Head of caudate nucleus (tissue), 42 donors: ENCODE results near the gene DAND5.

ENCODE experiments used
- DNase-seq, 42 donors: peaks; one replicate each; pipeline versions ENCODE4 v3.0.0 to v3.0.0-alpha.2; 2020 to 2021; ENCODE audit warnings: mixed read lengths in 7 of 42
- intact Hi-C: fragments of 100-400 bp; cut with DNase I; formaldehyde crosslinking; loops from one replicate; pipeline ENCODE4 v1.15.0; 2022

The DAND5 gene

GRCh38 chr19:13001502-13002165 is 32.3 kb downstream of the DAND5 start:
- intact Hi-C loops: no loop called here
- peak; percentile 64 to 92 (median 82) for DNase-seq

DNA sequence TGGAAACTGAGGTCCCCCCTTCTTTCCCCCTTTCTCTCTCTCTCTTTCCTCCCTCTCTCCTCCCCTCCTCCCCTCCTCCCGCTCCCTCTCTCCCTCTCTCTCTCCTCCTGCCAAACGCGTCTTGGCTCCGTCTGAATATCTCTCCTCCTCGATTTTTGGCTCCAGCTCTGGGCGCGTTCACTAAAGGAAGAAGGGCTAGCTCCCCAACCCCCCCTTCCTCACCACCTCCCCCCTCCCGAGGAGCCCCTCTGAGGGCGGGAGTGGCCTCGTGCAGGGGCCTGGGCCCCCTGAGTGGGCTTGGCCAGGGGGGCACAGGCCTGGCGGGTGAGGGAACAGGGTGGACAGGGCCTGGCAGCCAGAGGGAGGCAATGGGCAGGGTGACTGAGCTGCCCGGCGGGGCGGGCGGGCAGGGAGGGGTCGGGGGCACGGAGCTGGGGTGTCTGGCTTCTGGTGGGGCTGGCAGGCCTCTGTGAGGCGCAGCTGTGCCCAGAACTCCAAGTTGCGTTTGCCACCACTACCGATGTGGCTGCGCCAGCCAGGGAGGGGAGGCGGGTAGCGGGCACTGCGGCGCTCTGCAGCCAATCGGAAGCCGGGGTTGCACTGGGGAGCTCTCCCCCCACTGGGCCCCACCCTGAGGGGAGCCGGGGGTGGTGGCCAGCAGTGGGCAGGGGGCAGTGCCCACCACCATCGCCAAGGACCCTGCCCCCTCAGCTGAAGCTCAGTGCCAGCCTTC is 33.0 kb downstream of the DAND5 start:
- DNase-seq: peak; percentile 78 to 97 (median 92)
- intact Hi-C loops: no loop called here

DNA sequence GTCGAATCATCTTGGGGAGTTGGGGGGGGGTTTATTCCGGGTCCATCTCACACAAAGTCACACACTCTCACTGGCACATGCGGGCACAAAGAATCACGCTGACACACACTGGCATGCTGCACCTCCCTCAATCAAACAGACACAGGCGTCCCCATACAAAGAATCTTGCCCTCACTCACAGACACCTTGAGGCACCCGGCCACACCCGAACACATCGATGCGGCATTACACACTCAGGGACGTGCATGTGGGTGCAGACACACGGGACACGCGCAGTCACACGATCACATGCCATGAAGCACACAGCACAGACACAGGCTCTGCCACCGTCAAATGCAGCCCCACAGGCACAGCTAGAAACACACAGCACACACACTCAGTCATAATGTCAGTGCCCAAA is 33.7 kb downstream of the DAND5 start:
- intact Hi-C loops: no loop called here
- DNase-seq: peak in 3 of 42 donors; percentile 33 to 36 (median 34)

- DNase-seq: no peak
- intact Hi-C loops: no loop called here
These were observed 34.9 kb downstream of the DAND5 start for GRCh38 chr19:13004273-13004672.

- intact Hi-C loops: no loop called here
- DNase-seq: no peak
These were observed 35.9 kb downstream of the DAND5 start for GRCh38 chr19:13005253-13005652.

DNA sequence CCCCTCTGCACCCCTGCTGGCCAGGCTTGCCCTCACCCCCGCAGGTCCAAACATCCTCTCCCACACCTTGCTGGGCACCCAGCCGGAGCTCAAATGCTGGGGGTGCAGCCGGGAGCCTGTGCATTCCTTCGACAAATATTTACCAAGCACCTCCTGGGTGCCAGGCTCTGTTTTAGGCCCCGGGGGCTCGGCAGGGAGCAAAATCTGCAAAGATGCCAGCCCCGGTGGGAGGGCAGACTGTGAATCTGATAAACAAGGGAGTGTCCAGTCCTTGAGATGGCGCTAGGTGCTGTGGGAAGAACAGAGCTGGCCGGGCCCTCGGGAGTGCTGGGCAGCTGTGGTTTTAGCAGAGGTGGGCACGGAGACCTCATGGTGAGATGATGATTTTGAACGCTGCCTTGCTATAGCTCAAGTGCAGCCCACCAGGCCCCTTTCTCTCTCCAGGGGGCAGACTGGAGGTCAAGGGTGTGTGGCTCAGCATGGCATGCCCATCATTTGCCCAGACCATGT is 36.5 kb downstream of the DAND5 start:
- intact Hi-C loops: no loop called here
- DNase-seq: peak in 1 of 42 donors; percentile 29

DNA sequence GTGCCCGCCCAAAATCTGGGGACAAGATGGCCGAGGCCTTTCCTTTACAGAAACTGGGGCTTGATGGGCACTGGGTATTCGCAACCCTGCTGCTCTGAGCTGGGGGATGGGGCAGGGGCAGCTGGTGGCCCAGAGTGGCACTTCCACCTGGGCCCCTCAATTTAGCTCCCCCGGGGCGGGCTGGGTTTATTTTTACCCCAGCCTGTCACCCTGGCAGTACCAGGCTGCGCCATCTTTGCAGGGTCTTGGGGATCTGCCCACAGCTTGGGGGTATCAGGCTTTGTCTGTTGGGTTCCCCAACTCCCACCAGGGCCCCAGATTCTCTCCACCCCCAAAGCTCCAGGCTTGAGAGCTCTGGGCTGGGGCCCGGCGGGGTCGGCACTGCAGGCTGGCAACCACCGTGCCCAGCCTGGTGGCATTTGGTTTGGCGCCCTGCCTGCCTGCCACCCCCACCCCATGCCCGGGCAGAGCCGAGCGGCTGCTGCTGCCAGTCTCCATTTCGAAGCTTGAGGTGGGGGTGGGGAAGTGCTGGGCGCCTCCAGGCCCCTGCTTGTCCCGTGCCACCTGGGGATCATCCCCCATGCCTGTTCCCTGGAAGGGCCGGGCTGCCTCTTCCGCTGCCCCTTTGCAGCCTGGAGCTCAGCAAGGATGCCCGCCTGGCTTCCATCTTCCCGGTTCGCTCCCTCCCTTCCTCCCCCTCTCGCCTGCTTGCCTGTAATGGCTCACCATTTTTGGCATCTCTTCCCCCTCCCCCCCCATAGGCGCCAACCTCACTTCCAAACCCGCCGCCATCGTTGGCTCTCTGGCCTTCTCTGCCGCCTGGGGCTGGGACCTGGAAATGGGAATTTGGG is 37.3 kb downstream of the DAND5 start:
- DNase-seq: peak in 8 of 42 donors; percentile 25 to 72 (median 44)
- intact Hi-C loops: no loop called here

- peak in 10 of 42 donors; percentile 44 to 72 (median 53) for DNase-seq
- intact Hi-C loops: no loop called here
These were observed 38.1 kb downstream of the DAND5 start for GRCh38 chr19:13007292-13008045.

DNA sequence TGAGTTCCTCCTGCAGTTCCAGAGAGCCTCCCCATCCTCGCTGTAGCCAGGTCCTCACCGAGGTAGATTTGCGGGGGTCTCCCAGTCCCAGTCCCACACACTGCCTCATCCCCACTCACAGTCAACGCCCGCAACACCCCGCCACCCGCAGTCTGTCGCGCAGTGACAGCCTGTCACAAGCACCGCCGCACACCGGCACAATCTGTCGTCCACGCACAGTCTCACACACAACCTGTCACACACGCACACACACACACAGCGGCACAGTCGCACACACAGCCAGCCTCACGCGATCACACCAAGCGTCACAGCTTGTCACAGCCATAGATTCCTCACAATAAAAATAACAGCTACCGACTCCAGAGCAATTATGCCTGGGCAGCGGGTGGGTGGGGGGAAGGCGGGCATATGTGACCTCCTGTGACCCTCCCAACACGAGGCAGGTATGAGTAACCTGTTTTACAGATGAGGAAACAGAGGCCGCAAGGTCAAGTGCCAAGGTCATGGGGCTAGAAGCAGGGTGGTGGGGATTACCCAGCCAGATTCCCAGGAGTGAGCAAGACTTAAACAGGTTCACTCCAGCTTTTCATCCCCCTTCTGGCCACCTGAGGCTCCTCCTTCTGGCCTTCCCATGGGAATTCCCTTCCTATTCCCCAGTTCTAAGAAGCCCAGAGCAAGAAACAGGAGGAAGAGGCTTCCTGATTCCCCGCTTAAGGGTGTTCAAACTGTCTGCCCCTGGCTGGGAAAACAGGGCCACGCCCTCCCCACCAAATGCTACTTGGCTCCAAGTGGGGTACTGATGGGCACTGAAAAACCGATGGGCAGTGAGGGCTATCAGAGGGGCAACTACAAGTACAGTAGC is 39.8 kb downstream of the DAND5 start:
- DNase-seq: no peak
- intact Hi-C loops: no loop called here

DNA sequence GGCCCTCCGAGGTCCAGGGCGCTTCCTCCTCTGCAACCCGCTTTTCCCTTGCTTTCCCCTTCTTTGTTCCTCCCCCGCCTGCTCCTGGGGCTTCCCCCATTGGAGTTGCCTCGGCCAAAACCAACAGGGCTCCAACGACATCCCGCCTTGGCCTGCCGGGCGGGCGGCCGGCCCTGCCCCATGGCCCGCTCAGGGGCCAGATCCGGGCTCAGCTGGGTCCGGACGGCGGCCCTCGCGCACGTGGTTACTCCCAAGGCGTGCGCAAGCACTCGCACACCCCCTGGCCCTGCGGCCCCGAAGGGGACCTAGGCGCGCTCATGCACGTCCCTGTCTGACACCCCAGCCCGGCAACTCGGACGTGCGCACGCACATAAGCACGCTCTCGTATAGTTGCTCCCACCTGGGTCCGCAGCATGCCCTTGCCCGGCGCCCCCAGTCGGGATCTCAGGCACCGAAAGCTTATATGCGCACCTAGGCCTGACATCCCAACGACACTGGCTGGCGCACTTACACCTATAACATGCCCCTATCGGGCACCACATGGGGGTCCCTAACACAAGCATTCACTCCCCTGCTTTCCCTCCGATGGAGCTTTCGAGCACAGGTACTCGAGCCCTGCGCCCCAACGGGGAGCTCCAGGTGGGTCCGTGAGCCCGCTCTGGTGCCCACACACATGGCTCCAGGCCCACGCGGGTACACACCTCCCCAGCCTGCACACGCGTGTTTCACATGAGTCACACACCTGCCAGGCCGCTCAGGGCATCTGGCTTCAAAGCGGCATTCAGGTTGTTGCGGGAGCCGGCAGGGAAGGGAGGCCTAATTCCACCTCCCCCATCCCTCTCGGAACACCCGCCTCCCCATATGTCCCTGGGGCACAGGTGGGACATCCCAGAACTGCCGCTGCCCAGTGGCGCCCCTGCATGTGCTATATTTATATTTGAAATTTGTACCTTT is 40.9 kb downstream of the DAND5 start:
- DNase-seq: no peak
- intact Hi-C loops: no loop called here

- DNase-seq: peak in 1 of 42 donors; percentile 45
- intact Hi-C loops: no loop called here
These were observed 41.7 kb downstream of the DAND5 start for GRCh38 chr19:13010992-13011652.

DNA sequence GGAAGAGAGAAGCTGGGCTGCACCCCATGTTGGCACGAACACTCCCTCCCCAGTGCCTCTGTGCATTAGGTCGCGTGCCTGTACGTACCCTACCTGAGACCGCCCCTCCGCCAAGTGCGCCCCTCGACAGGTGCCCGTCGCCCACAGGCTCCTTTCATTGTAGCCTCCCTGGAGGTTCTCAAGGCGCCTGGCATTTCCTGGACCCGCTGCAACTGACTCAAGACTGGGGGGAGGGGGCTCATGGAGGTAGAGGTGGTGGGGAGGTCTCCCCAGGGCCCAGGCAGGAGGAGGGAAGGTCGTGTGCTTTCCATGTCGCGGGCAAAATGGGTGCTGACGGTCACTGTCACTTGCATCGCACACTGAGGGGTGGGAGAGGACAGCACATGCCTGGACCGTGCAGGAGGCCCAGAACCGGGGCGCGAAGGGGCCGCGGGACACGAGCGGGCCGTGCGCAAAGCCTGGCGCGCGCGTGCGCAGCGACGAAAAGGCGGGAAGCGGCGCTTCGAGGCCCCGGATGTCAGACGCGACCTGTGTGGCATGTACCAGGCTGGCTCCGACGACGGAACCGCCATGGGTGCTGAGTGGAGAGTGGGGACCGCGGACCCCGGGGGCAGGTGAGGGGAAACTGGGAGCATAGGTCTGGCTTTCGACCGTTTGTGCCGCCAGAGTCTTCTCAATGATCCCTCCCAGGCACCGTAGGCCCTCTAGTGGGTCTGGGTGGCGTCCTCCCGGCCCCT is 42.4 kb downstream of the DAND5 start:
- peak in 1 of 42 donors; percentile 44 for DNase-seq
- intact Hi-C loops: no loop called here

DNA sequence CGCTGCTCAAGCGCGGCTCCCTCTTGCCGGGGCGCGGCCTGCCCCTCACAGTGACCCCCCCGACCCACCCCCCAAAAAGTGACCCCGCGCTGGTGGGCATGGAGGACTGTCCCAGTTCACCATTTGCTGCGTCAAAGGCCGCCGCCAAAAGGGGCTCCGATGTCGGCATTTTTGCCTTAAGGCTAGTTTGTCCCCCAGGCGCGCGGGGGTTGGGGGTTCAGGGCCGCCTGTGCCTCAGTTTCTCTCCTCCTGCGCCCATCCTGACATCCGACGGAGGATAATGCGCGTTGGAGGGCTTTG is 43.0 kb downstream of the DAND5 start:
- intact Hi-C loops: no loop called here
- DNase-seq: peak in 1 of 42 donors; percentile 1

GRCh38 chr19:13012690-13013608 is 43.6 kb downstream of the DAND5 start:
- DNase-seq: peak in 18 of 42 donors; percentile 35 to 86 (median 66)
- intact Hi-C loops: no loop called here

GRCh38 chr19:13013649-13014048 is 44.3 kb downstream of the DAND5 start:
- DNase-seq: peak in 3 of 42 donors; percentile 57 to 61 (median 60)
- intact Hi-C loops: no loop called here
